ENCODE measurements around the gene OSBPL3. TPM values are rescaled to one million over a fixed set of nuclear protein-coding genes. Genes with fewer than 3 reads are reported as not detected.

The OSBPL3 gene
- total RNA-seq, 4 donors from 2014 or later: 3.1 to 7.0 (median 5.3) TPM

DNA sequence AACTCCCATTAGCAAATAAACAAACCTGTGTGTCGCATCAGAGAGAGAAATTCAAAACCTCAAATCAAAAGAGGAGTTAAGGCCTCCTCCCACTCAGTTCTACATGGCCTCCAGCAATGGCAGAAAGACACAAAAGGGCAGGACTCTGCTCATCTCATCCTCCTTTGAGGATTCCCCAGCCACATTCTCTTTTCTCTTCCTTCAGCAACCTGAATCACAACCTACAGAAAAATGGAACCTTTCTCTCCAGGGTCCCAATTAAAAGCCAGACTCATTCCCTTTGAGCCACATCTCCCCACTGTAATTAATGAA is 7.9 kb downstream of the OSBPL3 start:
- in situ Hi-C loops (cut with MboI; ENCODE audit: low sequenced_read_pairs in 4 of 4) (no loop called here), intact Hi-C loops (cut with DNase I; ENCODE audit: low total_unique reads) (no loop called here)
- Histone ChIP-seq H3K4me3 (no peak overlapping the region), H3K27ac (no peak overlapping the region), H3K4me1 (peaks cover 4 to 14% of the 10 kb centered on the region in 2 donors), H3K27me3 (no peaks in the 10 kb centered on the region), H3K36me3 (no peaks in the 10 kb centered on the region), H3K9me3 (no peaks in the 10 kb centered on the region)
- no peak for TF ChIP-seq POLR2A (IDR thresholded peaks at IDR 0.05)
- TF ChIP-seq, protein P1, sequence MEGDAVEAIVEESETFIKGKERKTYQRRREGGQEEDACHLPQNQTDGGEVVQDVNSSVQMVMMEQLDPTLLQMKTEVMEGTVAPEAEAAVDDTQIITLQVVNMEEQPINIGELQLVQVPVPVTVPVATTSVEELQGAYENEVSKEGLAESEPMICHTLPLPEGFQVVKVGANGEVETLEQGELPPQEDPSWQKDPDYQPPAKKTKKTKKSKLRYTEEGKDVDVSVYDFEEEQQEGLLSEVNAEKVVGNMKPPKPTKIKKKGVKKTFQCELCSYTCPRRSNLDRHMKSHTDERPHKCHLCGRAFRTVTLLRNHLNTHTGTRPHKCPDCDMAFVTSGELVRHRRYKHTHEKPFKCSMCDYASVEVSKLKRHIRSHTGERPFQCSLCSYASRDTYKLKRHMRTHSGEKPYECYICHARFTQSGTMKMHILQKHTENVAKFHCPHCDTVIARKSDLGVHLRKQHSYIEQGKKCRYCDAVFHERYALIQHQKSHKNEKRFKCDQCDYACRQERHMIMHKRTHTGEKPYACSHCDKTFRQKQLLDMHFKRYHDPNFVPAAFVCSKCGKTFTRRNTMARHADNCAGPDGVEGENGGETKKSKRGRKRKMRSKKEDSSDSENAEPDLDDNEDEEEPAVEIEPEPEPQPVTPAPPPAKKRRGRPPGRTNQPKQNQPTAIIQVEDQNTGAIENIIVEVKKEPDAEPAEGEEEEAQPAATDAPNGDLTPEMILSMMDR (IDR thresholded peaks at IDR 0.05 in 4 of 5, conservative IDR thresholded peaks at IDR 0.05 in 1 of 5): no peak
- ATAC-seq (no peak), DNase-seq (no peak)

DNA sequence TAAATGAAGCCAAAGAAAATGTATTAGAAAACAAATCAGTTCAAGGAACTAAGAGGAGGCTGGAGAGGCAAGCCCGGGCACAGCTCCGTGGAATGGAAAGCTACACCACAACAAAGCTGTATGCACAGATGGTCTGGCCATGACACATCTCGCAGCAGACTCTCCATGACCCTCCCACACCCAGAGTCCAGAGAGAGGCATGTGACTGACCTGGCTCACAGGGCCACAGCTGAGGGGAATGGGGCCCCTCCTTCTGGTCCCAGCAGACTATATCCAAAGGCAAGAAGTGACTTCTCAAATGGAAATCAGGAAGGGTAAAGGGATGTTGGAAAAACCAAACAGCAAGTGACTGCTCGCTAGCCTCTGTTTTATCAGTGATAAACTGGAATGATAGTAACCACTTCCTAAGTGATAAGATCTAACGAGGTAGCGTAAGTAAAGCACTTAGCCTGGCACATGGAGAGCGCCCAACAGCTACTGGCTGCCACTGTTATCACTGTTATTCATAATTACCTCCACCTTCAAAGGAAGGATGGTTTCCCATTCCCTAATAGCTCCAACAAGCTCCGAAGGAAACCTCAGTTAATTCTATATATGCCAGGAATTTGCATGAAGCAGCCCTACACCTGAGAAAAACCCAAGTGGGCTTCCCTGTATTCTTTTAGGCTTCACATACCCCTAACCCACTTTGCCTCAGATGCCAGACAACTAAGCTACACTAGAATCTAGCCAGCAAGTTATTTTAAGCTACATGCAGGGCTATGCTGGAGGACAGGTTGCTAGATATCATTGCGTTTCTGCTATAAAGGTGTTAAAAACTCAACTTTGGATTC is 8.4 kb downstream of the OSBPL3 start:
- in situ Hi-C loops (cut with MboI; ENCODE audit: low sequenced_read_pairs in 4 of 4): no loop called here
- DNase-seq (peak; percentile 12 to 23), ATAC-seq (peak; percentile 56 to 63)
- Histone ChIP-seq H3K27ac (peak overlapping the region in 2 of 4 donors; percentile 38 to 63), H3K4me3 (no peak overlapping the region), H3K36me3 (no peaks in the 10 kb centered on the region), H3K4me1 (peaks cover 4 to 14% of the 10 kb centered on the region in 2 donors), H3K9me3 (no peaks in the 10 kb centered on the region), H3K27me3 (no peaks in the 10 kb centered on the region)
- TF ChIP-seq, protein P1 (IDR thresholded peaks at IDR 0.05 in 4 of 5, conservative IDR thresholded peaks at IDR 0.05 in 1 of 5): no peak
- TF ChIP-seq POLR2A (IDR thresholded peaks at IDR 0.05): no peak
- intact Hi-C loops (cut with DNase I; ENCODE audit: low total_unique reads): no loop called here

DNA sequence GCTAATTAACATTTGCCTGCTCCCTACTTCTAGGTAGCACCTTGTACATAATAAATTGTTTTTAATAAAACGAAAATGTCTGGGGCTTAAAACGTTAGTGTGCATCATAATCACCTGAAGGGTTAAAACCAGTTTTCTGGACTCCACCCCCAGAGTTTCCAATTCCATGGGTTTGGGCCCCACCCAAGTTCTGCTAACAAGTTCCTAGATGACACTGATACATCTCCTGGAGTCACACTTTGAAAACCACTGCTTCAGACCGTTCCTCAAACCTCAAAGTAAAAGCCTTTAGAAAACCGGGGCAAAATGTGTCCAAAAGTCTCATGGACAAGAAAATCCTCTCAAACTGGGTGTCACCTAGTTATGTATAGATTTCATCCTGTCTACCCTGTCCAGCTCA is 9.3 kb downstream of the OSBPL3 start:
- TF ChIP-seq POLR2A (IDR thresholded peaks at IDR 0.05): no peak
- TF ChIP-seq, protein P1 (IDR thresholded peaks at IDR 0.05 in 4 of 5, conservative IDR thresholded peaks at IDR 0.05 in 1 of 5): no peak
- Histone ChIP-seq H3K27ac (peak overlapping the region in 1 of 4 donors; percentile 38), H3K27me3 (no peaks in the 10 kb centered on the region), H3K9me3 (no peaks in the 10 kb centered on the region), H3K36me3 (no peaks in the 10 kb centered on the region), H3K4me3 (no peak overlapping the region), H3K4me1 (peaks cover 4 to 14% of the 10 kb centered on the region in 2 donors)
- in situ Hi-C loops (cut with MboI; ENCODE audit: low sequenced_read_pairs in 4 of 4): no loop called here
- no peak for ATAC-seq
- no peak for DNase-seq
- intact Hi-C loops (cut with DNase I; ENCODE audit: low total_unique reads): no loop called here

DNA sequence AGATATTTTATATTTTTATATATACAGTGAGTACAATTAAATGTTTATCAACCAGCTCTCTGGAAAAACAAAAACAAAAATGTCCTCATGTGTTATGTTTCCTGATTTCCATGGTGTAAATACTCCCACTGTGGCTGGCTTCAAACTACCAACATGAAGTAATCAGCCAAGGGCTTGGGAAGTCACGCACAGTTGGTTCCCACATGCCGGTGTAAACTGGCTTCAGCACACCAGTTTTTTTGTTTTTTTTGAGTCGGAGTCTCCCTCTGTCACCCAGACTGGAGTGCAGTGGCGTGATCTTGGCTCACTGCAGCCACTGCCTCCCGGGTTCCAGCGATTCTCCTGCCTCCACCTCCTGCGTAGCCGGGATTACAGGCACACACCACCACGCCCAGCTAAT is 11.8 kb downstream of the OSBPL3 start:
- Histone ChIP-seq H3K4me1 (peaks cover 7 to 14% of the 10 kb centered on the region in 2 donors), H3K27ac (no peak overlapping the region), H3K4me3 (no peak overlapping the region), H3K27me3 (no peaks in the 10 kb centered on the region), H3K9me3 (no peaks in the 10 kb centered on the region), H3K36me3 (no peaks in the 10 kb centered on the region)
- DNase-seq: no peak
- in situ Hi-C loops (cut with MboI; ENCODE audit: low sequenced_read_pairs in 4 of 4) (no loop called here), intact Hi-C loops (cut with DNase I; ENCODE audit: low total_unique reads) (no loop called here)
- ATAC-seq: no peak
- TF ChIP-seq, protein P1 (IDR thresholded peaks at IDR 0.05 in 4 of 5, conservative IDR thresholded peaks at IDR 0.05 in 1 of 5): no peak
- TF ChIP-seq POLR2A (IDR thresholded peaks at IDR 0.05): no peak

All from gastrocnemius medialis (tissue), 4 donors.